HepG2 (cell line): ENCODE results near the gene CHST12. TPM values are rescaled to one million over a fixed set of nuclear protein-coding genes. Genes with fewer than 3 reads are reported as not detected.
A peak's percentile ranks its signal among the peaks of the same experiment; 100 is the strongest.

Experiments used
- AHR ChIP-seq: IDR thresholded peaks from 2 replicates; pipeline ENCODE4 v1.6.1; 2018; ENCODE audit warnings: missing genetic modification reagents, missing compliant biosample characterization
- ARNTL ChIP-seq: sonication (generic); formaldehyde crosslinking; IDR thresholded peaks from 2 replicates; pipeline ENCODE4 v1.4.0; 2020; ENCODE audit warnings: mild to moderate bottlenecking, missing genetic modification reagents
- CBX2 ChIP-seq, 2 experiments: fragments of 200-600 bp in 1 of 2; sonication (generic); formaldehyde crosslinking in 1 of 2; IDR thresholded peaks; 2 replicates each; pipeline versions ENCODE4 v1.7.0 to v1.8.1; 2018 to 2022; ENCODE audit warnings: low read depth in 2 of 2, low read length in 1 of 2, mild to moderate bottlenecking in 1 of 2, missing genetic modification reagents in 1 of 2
- FOXC1 ChIP-seq: sonication (generic); formaldehyde crosslinking; IDR thresholded peaks from 2 replicates; pipeline ENCODE4 v1.8.0; 2022; ENCODE audit warnings: mild to moderate bottlenecking, missing genetic modification reagents, borderline replicate concordance
- GZF1 ChIP-seq: sonication (generic); formaldehyde crosslinking; IDR thresholded peaks from 2 replicates; pipeline ENCODE4 v1.5.1; 2020; ENCODE audit warnings: mild to moderate bottlenecking, missing genetic modification reagents
- IKZF4 ChIP-seq: sonication (generic); formaldehyde crosslinking; IDR thresholded peaks from 2 replicates; pipeline ENCODE4 v1.5.1; 2020; ENCODE audit warnings: borderline replicate concordance, mild to moderate bottlenecking, low read depth, missing genetic modification reagents; ENCODE audit errors: not compliant biosample characterization
- NONO ChIP-seq, 2 experiments: fragments of 450-650 bp in 1 of 2; sonication (generic) in 1 of 2; formaldehyde crosslinking in 1 of 2; IDR thresholded peaks in 1 of 2; conservative IDR thresholded peaks in 1 of 2; 2 replicates each; pipeline versions ENCODE4 v1.6.1 to v1.8.0; 2017 to 2022; ENCODE audit warnings: mild to moderate bottlenecking in 1 of 2, missing genetic modification reagents in 1 of 2, moderate library complexity in 1 of 2
- PHF8 ChIP-seq: sonication (generic); formaldehyde crosslinking; IDR thresholded peaks from 2 replicates; pipeline ENCODE4 v1.5.0; 2020; ENCODE audit warnings: missing genetic modification reagents
- PITX1 ChIP-seq: sonication (generic); formaldehyde crosslinking; IDR thresholded peaks from 2 replicates; pipeline ENCODE4 v1.5.1; 2020; ENCODE audit warnings: mild to moderate bottlenecking, missing genetic modification reagents
- POGZ ChIP-seq: sonication (generic); formaldehyde crosslinking; IDR thresholded peaks from 2 replicates; pipeline ENCODE4 v1.4.0; 2020; ENCODE audit warnings: mild to moderate bottlenecking, missing genetic modification reagents
- RCOR2 ChIP-seq: IDR thresholded peaks from 2 replicates; pipeline ENCODE4 v1.6.1; 2016; ENCODE audit warnings: missing biosample characterization, missing genetic modification reagents
- SSRP1 ChIP-seq: IDR thresholded peaks from 2 replicates; pipeline ENCODE4 v1.6.1; 2016; ENCODE audit warnings: control low read depth
- YY1 ChIP-seq: IDR thresholded peaks from 2 replicates; pipeline ENCODE4 v1.6.1; 2011; ENCODE audit warnings: low read length, low read depth, moderate library complexity, mild to moderate bottlenecking; ENCODE audit not compliant: insufficient read depth, insufficient replicate concordance
- ZHX1 ChIP-seq: sonication (generic); formaldehyde crosslinking; IDR thresholded peaks from 2 replicates; pipeline ENCODE4 v1.8.1; 2022; ENCODE audit warnings: low read depth, mild to moderate bottlenecking, missing genetic modification reagents
- ZMYM3 ChIP-seq: sonication (generic); formaldehyde crosslinking; IDR thresholded peaks from 2 replicates; pipeline ENCODE4 v1.5.1; 2020; ENCODE audit warnings: mild to moderate bottlenecking, missing genetic modification reagents
- ZNF124 ChIP-seq: sonication (generic); formaldehyde crosslinking; IDR thresholded peaks from 2 replicates; pipeline ENCODE4 v1.4.0; 2020; ENCODE audit warnings: missing genetic modification reagents
- ZNF136 ChIP-seq: sonication (generic); formaldehyde crosslinking; IDR thresholded peaks from 2 replicates; pipeline ENCODE4 v1.8.1; 2022; ENCODE audit warnings: low read depth, mild to moderate bottlenecking, moderate library complexity, missing genetic modification reagents
- ZNF160 ChIP-seq: sonication (generic); formaldehyde crosslinking; IDR thresholded peaks from 2 replicates; pipeline ENCODE4 v1.8.0; 2022; ENCODE audit warnings: mild to moderate bottlenecking, inconsistent platforms, missing genetic modification reagents
- ZNF891 ChIP-seq: sonication (generic); formaldehyde crosslinking; IDR thresholded peaks from 2 replicates; pipeline ENCODE4 v1.5.0; 2020; ENCODE audit warnings: mild to moderate bottlenecking, missing genetic modification reagents
- polyA plus RNA-seq, 8 experiments: library from polyadenylated mRNA; depleted of rRNA in 3 of 8; stranded (reverse) in 7 of 8; unstranded in 1 of 8; fragments of >200 nt; fragmentation: Illumina TruSeq in 4 of 8; extraction: Trizol in 4 of 8; gene quantifications; 2 replicates each; pipeline versions ENCODE4 v1.2.1 to v1.2.3, GENCODE V29; 2011 to 2016; ENCODE audit warnings: low read depth in 4 of 8, missing spikeins in 1 of 8, mixed read lengths in 1 of 8; ENCODE audit not compliant: insufficient read depth in 1 of 8
- total RNA-seq, 5 experiments: library from RNA; depleted of rRNA; stranded (reverse); fragments of >200 nt; fragmentation: Illumina TruSeq; extraction: Trizol; gene quantifications; 2 replicates each; pipeline ENCODE4 v1.2.3, GENCODE V29; 2016; ENCODE audit warnings: low read depth in 1 of 5
- TF ChIP-seq, protein P1 (sequence below): sonication (generic); formaldehyde crosslinking; IDR thresholded peaks from 2 replicates; pipeline ENCODE4 v1.5.1; 2020; ENCODE audit warnings: mild to moderate bottlenecking, missing genetic modification reagents, moderate library complexity

The CHST12 gene
- total and polyA plus RNA-seq, 2 of the 13 experiments (the other 11 are each of a cell fraction or from before 2014, with no cell fraction given) = 6.4 to 15.8 TPM

DNA sequence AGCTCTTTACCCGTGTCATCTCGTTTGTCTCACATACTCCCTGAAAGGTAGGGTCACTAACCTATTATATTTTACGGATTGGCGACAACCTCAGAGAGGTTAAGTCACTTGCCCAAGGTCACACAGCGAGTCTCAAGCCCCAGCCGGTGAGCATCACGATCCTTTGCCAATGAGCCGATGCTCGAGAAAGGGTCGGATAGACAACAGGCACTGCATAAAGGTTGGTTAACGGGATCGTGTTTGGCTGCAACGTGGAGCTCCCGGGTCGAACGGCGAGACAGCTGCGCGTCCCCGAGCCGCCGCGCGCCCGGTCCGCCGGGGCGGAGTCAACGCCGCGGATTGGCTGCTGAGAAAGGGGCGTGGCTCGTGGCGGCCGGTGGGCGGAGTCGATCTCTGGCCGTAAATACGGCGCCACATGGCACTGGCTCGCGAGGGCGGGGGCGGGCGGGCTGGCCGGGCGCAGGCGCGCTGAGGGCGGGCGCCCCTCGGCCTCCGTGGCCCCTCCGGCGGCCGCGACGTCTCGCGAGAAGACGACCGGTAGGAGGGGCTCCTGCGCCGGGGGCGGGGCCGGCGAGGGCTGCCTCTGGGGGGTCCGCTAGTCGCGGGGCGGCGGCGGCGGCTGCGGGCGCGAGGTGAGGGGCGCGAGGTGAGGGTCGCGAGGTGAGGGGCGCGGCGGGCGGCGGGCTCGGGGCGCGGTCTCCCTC is at the start of gene CHST12 (continued):
- no peak for TF ChIP-seq CBX2 (IDR thresholded peaks at IDR 0.05; ENCODE audit: low read depth, low read length)
- no peak for TF ChIP-seq CBX2 (CRISPR knock-in tag; IDR thresholded peaks at IDR 0.05; ENCODE audit: low read depth)
- peak; percentile 100 for TF ChIP-seq ZMYM3 (CRISPR knock-in tag)
- TF ChIP-seq ZNF891 = 0 out of 2 replicates have a peak, but pooled peaks have one; percentile 59
- peak; percentile 85; the same call in 1 of the 2 replicates for TF ChIP-seq ZNF136 (CRISPR knock-in tag)
- 0 out of 2 replicates have a peak, but pooled peaks have one; percentile 29 for TF ChIP-seq AHR
- TF ChIP-seq ZNF160 (CRISPR knock-in tag) = 0 out of 2 replicates have a peak, but pooled peaks have one; percentile 16
- peak; percentile 64 for TF ChIP-seq PHF8
- peak; percentile 28; the same call in 1 of the 2 replicates for TF ChIP-seq POGZ (CRISPR knock-in tag)
- no peak for TF ChIP-seq NONO (IDR thresholded peaks at IDR 0.05)
- TF ChIP-seq NONO (CRISPR knock-in tag; conservative IDR thresholded peaks at IDR 0.05) = peak; percentile 53; the same call in 1 of the 2 replicates
- TF ChIP-seq RCOR2 (CRISPR knock-in tag) = peak; percentile 99
- TF ChIP-seq ZHX1 (CRISPR knock-in tag) = no peak
- TF ChIP-seq ARNTL (CRISPR knock-in tag) = 0 out of 2 replicates have a peak, but pooled peaks have one; percentile 30
- TF ChIP-seq ZNF124 (CRISPR knock-in tag) = no peak
- 0 out of 2 replicates have a peak, but pooled peaks have one; percentile 78 for TF ChIP-seq FOXC1
- TF ChIP-seq SSRP1 (CRISPR knock-in tag) = 0 out of 2 replicates have a peak, but pooled peaks have one; percentile 73
- no peak for TF ChIP-seq IKZF4 (CRISPR knock-in tag)
- peak; percentile 7 for TF ChIP-seq YY1
- TF ChIP-seq GZF1 (CRISPR knock-in tag) = 0 out of 2 replicates have a peak, but pooled peaks have one; percentile 28
- TF ChIP-seq, protein P1, sequence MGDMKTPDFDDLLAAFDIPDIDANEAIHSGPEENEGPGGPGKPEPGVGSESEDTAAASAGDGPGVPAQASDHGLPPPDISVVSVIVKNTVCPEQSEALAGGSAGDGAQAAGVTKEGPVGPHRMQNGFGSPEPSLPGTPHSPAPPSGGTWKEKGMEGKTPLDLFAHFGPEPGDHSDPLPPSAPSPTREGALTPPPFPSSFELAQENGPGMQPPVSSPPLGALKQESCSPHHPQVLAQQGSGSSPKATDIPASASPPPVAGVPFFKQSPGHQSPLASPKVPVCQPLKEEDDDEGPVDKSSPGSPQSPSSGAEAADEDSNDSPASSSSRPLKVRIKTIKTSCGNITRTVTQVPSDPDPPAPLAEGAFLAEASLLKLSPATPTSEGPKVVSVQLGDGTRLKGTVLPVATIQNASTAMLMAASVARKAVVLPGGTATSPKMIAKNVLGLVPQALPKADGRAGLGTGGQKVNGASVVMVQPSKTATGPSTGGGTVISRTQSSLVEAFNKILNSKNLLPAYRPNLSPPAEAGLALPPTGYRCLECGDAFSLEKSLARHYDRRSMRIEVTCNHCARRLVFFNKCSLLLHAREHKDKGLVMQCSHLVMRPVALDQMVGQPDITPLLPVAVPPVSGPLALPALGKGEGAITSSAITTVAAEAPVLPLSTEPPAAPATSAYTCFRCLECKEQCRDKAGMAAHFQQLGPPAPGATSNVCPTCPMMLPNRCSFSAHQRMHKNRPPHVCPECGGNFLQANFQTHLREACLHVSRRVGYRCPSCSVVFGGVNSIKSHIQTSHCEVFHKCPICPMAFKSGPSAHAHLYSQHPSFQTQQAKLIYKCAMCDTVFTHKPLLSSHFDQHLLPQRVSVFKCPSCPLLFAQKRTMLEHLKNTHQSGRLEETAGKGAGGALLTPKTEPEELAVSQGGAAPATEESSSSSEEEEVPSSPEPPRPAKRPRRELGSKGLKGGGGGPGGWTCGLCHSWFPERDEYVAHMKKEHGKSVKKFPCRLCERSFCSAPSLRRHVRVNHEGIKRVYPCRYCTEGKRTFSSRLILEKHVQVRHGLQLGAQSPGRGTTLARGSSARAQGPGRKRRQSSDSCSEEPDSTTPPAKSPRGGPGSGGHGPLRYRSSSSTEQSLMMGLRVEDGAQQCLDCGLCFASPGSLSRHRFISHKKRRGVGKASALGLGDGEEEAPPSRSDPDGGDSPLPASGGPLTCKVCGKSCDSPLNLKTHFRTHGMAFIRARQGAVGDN (CRISPR knock-in tag) = peak; percentile 78
- TF ChIP-seq PITX1 (CRISPR knock-in tag) = peak; percentile 58; the same call in 1 of the 2 replicates
